Body of pancreas (tissue), 4 donors: ENCODE data around the gene XPO6. TPM values are rescaled to one million over a fixed set of nuclear protein-coding genes. Genes with fewer than 3 reads are reported as not detected.

Source experiments
- ATAC-seq: fragments of 150-250 bp; one replicate; pipeline ENCODE4 v1.9.1; 2016
- DNase-seq, 4 donors: peaks; one replicate each; pipeline ENCODE4 v3.0.0-alpha.2; 2019
- H3K27ac ChIP-seq, 4 donors: fragments of 200-600 bp; sonication (generic); 1 replicate in 3 of 4; 2 replicates in 1 of 4; pipeline versions ENCODE4 v1.5.1 to v1.6.1; 2016 to 2019; ENCODE audit warnings: mild to moderate bottlenecking in 1 of 4, mixed read lengths in 1 of 4, moderate library complexity in 1 of 4
- H3K27me3 ChIP-seq, 2 donors: fragments of 200-600 bp; sonication (generic); one replicate each; pipeline ENCODE4 v1.6.0; 2016; ENCODE audit warnings: mild to moderate bottlenecking in 1 of 2
- H3K36me3 ChIP-seq, 2 donors: fragments of 200-600 bp; sonication (generic); replicated peaks in 1 of 2; 2 replicates each; pipeline ENCODE4 v1.5.1; 2016; ENCODE audit warnings: low read depth in 2 of 2; ENCODE audit not compliant: insufficient read depth in 1 of 2
- H3K4me1 ChIP-seq: fragments of 200-600 bp; sonication (generic); one replicate; pipeline ENCODE4 v1.6.0; 2016
- H3K4me3 ChIP-seq, 2 donors: fragments of 200-600 bp; sonication (generic); 1 replicate in 1 of 2; 2 replicates in 1 of 2; pipeline ENCODE4 v1.5.1; 2016 to 2019
- H3K9me3 ChIP-seq, 3 donors: fragments of 200-600 bp; sonication (generic); 1 replicate in 2 of 3; 2 replicates in 1 of 3; pipeline ENCODE4 v1.5.1; 2016
- POLR2A ChIP-seq, 3 donors: fragments of 450-650 bp; IDR thresholded peaks; one replicate each; pipeline ENCODE4 v1.6.1; 2016; ENCODE audit warnings: antibody characterized with exemption in 3 of 3, mild to moderate bottlenecking in 2 of 3
- WGBS, 2 donors: methylation state at CpG; one replicate each; pipeline ENCODE4 v1.1.5; 2017; 5-methylcytosine and 5-hydroxymethylcytosine counted together
- intact Hi-C: fragments of 100-400 bp; cut with DNase I; formaldehyde crosslinking; loops from one replicate; pipeline ENCODE4 v1.15.1; 2023
- total RNA-seq, 2 donors: library from RNA; depleted of rRNA; stranded (reverse); fragments of >200 nt; gene quantifications; one replicate each; pipeline ENCODE4 v1.1.0, GENCODE V29; 2016
- TF ChIP-seq, protein P1 (sequence below), 7 experiments: fragments of 450-650 bp in 4 of 7; fragments of 200-600 bp in 3 of 7; sonication (generic) in 3 of 7; IDR thresholded peaks; one replicate each; pipeline ENCODE4 v1.5.1; 2016 to 2019; ENCODE audit warnings: antibody characterized with exemption in 7 of 7

XPO6 gene
- total RNA-seq, 2 donors from 2014 or later = 54.7 to 103 TPM

DNA sequence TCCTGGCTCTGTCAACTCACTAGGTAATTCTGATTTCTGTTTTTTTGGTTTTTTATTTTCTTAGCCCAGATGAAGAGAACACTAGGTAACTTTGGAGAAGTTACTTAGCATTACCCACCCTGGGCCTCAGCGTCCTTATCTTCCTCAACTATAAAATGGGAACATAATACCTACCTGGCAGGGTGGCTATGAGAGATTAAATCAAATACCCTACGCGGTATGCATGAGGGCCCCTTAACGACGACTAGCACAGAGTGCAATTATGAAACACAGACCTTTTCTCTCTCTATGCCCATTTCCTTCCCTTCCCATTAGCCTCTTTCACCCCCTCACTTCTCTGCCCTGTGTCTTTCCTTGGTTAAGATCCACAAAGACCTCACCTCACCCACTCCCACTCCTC is 11.1 kb downstream of the XPO6 start:
- WGBS, 2 donors = 81 to 89% methylated on average over 5 of the region's 5 CpGs
- Histone ChIP-seq H3K36me3 (peaks cover 0 to 8% of the 10 kb centered on the region in 2 donors), H3K9me3 (no peaks in the 10 kb centered on the region), H3K27ac (no peak overlapping the region), H3K4me1 (peaks cover 4% of the 10 kb centered on the region), H3K4me3 (no peak overlapping the region), H3K27me3 (no peaks in the 10 kb centered on the region)
- ATAC-seq (no peak), DNase-seq (no peak)
- no peak for TF ChIP-seq POLR2A (IDR thresholded peaks at IDR 0.05)
- TF ChIP-seq, protein P1, sequence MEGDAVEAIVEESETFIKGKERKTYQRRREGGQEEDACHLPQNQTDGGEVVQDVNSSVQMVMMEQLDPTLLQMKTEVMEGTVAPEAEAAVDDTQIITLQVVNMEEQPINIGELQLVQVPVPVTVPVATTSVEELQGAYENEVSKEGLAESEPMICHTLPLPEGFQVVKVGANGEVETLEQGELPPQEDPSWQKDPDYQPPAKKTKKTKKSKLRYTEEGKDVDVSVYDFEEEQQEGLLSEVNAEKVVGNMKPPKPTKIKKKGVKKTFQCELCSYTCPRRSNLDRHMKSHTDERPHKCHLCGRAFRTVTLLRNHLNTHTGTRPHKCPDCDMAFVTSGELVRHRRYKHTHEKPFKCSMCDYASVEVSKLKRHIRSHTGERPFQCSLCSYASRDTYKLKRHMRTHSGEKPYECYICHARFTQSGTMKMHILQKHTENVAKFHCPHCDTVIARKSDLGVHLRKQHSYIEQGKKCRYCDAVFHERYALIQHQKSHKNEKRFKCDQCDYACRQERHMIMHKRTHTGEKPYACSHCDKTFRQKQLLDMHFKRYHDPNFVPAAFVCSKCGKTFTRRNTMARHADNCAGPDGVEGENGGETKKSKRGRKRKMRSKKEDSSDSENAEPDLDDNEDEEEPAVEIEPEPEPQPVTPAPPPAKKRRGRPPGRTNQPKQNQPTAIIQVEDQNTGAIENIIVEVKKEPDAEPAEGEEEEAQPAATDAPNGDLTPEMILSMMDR (IDR thresholded peaks at IDR 0.05) = no peak
- intact Hi-C loops = no loop called here

DNA sequence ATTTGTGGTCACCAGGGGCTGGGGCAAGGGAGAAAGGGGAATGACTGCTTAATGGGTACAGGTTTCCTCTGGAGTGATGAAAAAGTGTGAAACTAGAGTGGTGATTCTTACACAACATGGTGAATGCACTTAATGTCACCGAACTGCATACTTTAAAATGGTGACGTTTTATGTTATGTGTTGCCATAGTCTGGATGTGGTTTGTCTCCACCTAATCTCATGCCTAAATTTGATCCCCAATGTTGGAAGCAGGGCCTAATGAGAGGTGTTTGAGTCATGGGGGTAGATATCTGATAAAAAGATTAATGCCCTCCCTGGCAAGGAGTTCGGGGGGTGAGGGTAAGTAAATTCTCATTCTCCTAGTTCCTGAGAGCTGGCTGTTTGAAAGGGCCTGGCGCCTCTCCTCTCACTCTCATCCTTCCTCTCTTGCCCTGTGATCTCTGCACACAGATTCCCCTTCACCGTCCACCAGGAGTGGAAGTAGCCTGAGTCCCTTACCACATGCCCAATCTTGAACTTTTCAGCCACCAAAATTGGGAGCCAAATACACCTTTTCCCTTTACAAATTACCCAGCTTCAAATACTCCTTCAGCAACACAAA is 15.3 kb downstream of the XPO6 start:
- Histone ChIP-seq H3K4me1 (peaks cover 8% of the 10 kb centered on the region), H3K27me3 (no peaks in the 10 kb centered on the region), H3K9me3 (no peaks in the 10 kb centered on the region), H3K36me3 (no peaks in the 10 kb centered on the region), H3K4me3 (no peak overlapping the region), H3K27ac (no peak overlapping the region)
- ATAC-seq = no peak
- TF ChIP-seq POLR2A (IDR thresholded peaks at IDR 0.05) = no peak
- TF ChIP-seq, protein P1 (IDR thresholded peaks at IDR 0.05) = no peak
- WGBS, 2 donors = 89 to 92% methylated on average over 5 of the region's 5 CpGs
- intact Hi-C loops = no loop called here
- no peak for DNase-seq

DNA sequence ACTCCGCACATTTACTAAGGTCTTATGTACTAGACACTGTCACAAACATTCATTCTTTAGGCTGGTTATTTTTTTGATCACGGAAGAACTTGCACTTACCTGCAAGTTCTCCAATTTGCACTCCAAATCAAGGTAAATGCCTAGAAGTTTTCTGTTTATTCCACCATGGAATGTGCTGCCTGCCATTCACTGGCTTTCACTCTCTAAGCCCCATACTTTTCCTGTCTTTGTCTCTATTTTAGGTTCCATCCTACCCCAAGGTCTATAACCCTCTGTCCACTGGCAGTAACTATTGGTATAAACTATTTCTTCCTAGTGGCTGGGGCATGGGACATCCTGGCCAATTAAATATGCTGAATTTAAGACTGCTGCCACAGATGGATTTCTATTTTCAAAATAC is 15.9 kb downstream of the XPO6 start:
- TF ChIP-seq POLR2A (IDR thresholded peaks at IDR 0.05) = no peak
- H3K4me3 ChIP-seq = no peak overlapping the region
- no peak overlapping the region for H3K27ac ChIP-seq
- DNase-seq (no peak), ATAC-seq (no peak)
- no peaks in the 10 kb centered on the region for H3K27me3 ChIP-seq
- intact Hi-C loops = no loop called here
- peaks cover 8% of the 10 kb centered on the region for H3K4me1 ChIP-seq
- H3K9me3 ChIP-seq = no peaks in the 10 kb centered on the region
- H3K36me3 ChIP-seq = no peaks in the 10 kb centered on the region
- 96 to 97% methylated on average over 2 of the region's 2 CpGs for WGBS, 2 donors

DNA sequence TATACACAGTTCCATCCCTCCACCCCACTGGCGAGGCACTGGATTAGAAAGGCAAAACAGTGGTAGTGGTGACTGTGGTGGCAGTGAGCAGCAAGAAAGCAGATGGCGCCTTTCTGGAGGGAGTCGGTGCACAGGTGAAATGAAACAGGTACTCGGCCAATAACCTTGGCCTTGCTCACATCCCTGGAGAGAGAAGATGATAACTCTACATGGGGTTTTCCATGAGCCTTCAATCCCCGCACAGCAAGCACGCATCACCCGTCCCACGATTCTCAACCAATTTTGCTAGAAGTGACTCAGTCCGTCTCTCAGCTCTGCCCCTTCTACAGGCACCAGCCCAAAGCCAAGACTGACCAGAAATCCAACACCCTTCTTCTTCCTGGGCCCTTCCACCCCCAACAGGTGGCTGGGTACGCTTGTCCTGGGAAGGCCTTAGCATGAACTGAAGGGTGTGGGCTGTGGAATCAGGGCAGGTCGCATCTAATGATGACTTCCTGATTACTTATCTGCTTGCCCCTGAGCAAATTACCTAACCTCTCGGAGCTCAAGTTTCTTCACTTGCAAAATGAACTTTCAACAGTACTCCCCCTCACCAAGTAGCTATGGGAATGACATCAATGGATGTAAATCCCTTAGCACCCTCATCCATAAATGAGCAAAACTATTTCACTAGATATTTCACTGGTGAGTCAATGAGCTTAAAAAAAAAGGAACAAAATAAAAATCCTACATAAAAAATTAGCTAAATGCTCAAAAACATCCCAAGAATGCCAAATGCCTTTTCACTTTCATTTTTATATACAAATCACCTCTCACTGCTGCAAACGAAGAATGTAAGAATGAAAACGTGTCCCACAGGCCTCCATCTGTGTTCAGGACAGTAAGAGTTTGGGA is 18.0 kb downstream of the XPO6 start:
- H3K4me1 ChIP-seq = peaks cover 8% of the 10 kb centered on the region

More for the DNA sequence above, 18.0 kb downstream of the XPO6 start:
- Histone ChIP-seq H3K9me3 (no peaks in the 10 kb centered on the region), H3K4me3 (no peak overlapping the region), H3K27me3 (no peaks in the 10 kb centered on the region), H3K36me3 (no peaks in the 10 kb centered on the region), H3K27ac (peak overlapping the region in 1 of 4 donors; percentile 12)
- WGBS, 2 donors = 73 to 84% methylated on average over 11 to 14 of the region's 14 CpGs
- DNase-seq = no peak
- no peak for TF ChIP-seq POLR2A (IDR thresholded peaks at IDR 0.05)
- TF ChIP-seq, protein P1 (IDR thresholded peaks at IDR 0.05) = no peak
- intact Hi-C loops = no loop called here
- ATAC-seq = no peak
